ENCODE measurements around the gene SLC8B1. TPM values are rescaled to one million over a fixed set of nuclear protein-coding genes. Genes with fewer than 3 reads are reported as not detected.

The SLC8B1 gene
- total RNA-seq, 4 donors from 2014 or later = 22.7 to 59.3 (median 41.3) TPM

DNA sequence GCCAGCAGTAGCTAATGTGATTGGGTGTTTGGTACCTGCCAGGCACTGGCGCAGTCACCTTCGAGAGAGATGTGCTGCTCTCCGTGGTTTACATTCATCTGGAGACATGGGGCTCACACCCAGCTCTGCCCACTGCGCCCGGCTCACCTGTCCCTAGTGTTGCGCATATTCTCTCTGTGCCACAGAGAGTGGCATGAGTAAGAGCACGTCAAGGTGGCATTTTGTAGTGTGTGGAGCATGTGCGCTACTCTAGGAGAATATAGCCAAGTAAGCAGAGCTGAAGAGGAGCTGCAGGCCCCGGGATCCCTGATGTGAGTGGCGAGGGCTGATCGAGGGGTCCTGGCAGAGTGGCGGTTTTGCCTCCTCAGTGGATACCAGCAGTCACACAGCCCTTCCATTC, 66.8 kb downstream of the SLC8B1 start:
- TF ChIP-seq, protein P1, sequence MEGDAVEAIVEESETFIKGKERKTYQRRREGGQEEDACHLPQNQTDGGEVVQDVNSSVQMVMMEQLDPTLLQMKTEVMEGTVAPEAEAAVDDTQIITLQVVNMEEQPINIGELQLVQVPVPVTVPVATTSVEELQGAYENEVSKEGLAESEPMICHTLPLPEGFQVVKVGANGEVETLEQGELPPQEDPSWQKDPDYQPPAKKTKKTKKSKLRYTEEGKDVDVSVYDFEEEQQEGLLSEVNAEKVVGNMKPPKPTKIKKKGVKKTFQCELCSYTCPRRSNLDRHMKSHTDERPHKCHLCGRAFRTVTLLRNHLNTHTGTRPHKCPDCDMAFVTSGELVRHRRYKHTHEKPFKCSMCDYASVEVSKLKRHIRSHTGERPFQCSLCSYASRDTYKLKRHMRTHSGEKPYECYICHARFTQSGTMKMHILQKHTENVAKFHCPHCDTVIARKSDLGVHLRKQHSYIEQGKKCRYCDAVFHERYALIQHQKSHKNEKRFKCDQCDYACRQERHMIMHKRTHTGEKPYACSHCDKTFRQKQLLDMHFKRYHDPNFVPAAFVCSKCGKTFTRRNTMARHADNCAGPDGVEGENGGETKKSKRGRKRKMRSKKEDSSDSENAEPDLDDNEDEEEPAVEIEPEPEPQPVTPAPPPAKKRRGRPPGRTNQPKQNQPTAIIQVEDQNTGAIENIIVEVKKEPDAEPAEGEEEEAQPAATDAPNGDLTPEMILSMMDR (IDR thresholded peaks at IDR 0.05) = no peak
- ATAC-seq (ENCODE audit: low FRiP score) (no peak), DNase-seq (ENCODE audit: low spot score) (no peak)

GRCh38 chr12:113267621-113268020, 67.3 kb downstream of the SLC8B1 start:
- TF ChIP-seq, protein P1 (IDR thresholded peaks at IDR 0.05) = no peak
- ATAC-seq (ENCODE audit: low FRiP score) = no peak
- no peak for DNase-seq (ENCODE audit: low spot score)

DNA sequence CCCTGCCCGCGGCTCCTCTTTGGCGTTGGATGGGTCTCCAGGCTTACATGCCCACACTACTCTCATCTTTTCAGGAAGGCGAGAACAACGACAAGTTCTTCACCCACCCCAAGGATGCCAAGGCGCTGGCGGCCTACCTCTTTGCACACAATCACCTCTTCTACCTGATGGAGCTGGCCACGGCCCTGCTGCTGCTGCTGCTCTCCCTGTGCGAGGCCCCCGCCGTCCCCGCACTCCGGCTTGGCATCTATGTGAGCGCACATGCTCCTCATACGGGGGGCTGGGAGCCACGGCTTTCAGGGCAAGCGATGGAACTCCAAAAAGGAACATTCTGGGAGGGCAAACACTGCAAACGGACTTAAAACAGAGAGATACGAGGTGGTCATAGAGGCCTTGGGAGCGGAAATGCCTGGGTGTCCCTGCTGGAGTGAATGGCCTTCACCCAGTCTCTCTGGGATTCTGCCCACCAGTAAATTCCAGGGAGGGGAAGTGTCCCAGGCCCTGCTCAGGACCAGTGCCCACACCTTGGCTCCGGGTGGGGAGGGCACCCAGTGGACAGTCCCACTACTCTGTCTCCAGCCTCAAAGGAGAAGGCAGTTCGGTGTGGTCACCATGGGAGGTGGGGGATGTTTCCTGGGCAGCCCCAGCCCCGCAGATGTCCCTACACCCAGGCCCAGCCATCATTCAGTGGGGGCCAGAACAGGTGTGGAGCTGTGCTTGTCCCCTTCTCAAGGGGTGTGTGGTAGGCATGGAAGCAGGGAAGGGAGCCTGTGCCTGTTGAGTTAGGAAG, 68.6 kb downstream of the SLC8B1 start:
- no peak for ATAC-seq (ENCODE audit: low FRiP score)
- DNase-seq (ENCODE audit: low spot score) = no peak
- TF ChIP-seq, protein P1 (IDR thresholded peaks at IDR 0.05) = no peak

- ATAC-seq (ENCODE audit: low FRiP score) = no peak
- TF ChIP-seq, protein P1 (IDR thresholded peaks at IDR 0.05) = no peak
- no peak for DNase-seq (ENCODE audit: low spot score)
These were observed 71.4 kb downstream of the SLC8B1 start for GRCh38 chr12:113263431-113263963.

GRCh38 chr12:113262710-113263109, 72.2 kb downstream of the SLC8B1 start:
- TF ChIP-seq, protein P1 (IDR thresholded peaks at IDR 0.05) = no peak
- DNase-seq (ENCODE audit: low spot score) (no peak), ATAC-seq (ENCODE audit: low FRiP score) (no peak)

DNA sequence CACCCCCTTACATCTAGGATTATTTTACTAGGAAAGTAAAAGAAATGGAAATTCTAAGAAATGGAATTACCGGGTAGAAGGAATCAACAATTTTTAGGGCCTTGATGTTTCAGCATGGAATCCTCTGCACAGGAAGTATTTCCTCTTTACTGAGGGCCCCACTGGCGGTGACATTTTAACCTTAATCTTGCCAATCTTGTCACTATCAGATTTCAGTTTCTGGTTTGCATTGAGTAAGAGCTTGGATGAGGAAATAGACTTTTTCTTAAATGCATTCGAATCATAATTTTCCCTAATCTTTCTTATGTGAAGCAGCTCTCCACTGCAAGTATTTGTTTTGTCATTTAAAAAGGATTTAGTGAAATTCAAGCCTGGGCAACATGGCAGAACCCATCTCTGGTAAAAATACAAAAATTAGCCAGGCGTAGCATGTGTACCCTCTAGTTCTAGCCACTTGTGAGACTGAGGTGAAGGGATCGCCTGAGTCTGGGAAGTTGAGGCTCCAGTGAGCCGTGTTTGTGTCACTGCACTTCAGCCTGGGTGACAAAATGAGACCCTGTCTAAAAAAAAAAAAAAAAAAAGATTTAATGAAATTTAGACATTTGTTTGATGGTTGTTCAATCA, 73.0 kb downstream of the SLC8B1 start:
- DNase-seq (ENCODE audit: low spot score) (no peak), ATAC-seq (ENCODE audit: low FRiP score) (no peak)
- TF ChIP-seq, protein P1 (IDR thresholded peaks at IDR 0.05) = no peak
